HG02885 (cell line): ENCODE measurements around the gene CHSY1.
A peak's percentile ranks its signal among the peaks of the same experiment; 100 is the strongest.

Experiments
- ATAC-seq: cut with Tn5 transposase; IDR thresholded peaks from one replicate; pipeline ENCODE4 v1.9.1; 2021; ENCODE audit warnings: mild to moderate bottlenecking; ENCODE audit not compliant: unreplicated experiment, poor library complexity

The CHSY1 gene

DNA sequence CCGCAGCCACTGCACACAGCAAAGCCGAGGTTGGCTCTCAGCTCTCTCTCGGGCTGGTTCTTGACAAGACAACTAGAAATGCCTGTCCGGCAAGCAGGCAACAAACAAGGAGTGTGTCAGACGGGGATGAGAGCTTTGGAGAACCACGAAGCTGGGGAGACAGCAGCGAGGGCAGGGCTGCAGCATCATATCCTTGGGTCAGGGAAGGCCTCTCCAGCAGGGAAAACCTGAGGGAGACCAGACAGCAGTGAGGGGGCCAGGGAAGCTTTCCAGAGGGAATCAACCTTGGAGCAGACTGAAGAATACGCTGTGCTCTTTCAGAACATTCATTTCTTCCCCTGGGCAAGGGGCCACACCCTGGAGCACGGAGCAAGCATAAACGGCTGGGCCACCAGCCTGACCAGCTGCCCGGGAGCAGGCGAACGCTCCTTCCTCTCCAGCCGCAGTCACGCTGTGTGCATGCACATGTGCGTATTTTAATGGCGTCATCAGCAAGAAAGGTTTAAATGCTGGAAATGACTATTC lies 58.7 kb downstream of the CHSY1 start:
- no peak for ATAC-seq

DNA sequence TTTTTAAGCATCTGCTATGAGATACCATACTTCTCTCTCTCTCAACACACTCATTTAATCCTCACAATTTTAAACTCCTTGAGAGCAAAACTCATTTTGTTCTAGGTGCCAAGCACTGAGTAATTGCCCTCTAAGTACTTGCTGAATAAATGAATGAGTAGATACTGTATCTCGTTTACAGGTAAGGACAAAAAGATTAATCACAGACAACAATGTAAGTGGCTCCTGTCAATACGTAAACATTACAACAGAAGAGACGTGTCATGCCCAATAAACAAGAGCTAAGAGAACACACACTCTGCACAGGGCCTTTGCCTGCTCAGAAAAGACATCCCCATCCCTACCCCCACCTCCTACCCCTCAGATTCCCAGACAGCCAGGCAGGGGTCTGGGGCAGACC lies 59.8 kb downstream of the CHSY1 start:
- ATAC-seq = no peak

DNA sequence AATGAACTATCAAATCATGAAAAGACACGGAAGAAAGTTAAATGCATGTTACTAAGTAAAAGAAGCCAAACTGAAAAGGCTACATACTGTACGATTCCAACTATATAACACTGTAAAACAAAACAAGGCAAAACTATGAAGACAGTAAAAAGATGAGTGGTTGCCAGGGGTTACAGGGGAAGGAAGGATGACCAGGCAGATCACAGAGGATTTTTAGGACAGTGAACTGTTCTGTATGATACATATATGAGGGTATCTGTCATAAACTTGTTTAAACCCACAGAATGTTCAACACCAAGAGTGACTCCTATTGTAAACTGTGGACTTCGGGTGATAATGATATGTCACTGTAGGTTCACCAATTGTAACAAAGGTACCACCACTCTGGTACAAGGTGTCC lies 60.6 kb downstream of the CHSY1 start:
- no peak for ATAC-seq

DNA sequence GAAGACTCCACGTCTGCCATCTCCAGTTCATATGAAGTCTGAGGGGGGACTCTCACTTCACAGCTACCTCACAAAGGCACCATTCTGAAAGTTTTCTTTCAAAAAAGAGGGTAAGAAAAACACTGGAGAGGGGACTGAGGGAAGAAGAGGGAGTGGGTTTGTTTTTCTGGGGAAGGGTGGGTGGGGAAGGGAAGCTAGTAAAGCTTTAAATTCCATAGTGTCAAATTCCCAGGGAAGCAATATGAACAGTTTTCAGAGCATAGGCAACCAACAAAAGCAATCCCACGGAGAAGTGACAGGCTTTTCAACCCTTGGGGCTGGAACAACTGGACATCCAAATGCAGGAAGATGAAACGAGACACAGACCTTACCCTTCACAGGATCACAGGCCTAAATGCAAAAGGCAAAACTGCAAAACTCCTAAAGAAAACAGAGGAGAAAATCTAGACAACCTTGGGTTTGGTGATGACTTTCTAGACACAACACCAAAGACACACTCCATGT lies 61.7 kb downstream of the CHSY1 start:
- no peak for ATAC-seq

DNA sequence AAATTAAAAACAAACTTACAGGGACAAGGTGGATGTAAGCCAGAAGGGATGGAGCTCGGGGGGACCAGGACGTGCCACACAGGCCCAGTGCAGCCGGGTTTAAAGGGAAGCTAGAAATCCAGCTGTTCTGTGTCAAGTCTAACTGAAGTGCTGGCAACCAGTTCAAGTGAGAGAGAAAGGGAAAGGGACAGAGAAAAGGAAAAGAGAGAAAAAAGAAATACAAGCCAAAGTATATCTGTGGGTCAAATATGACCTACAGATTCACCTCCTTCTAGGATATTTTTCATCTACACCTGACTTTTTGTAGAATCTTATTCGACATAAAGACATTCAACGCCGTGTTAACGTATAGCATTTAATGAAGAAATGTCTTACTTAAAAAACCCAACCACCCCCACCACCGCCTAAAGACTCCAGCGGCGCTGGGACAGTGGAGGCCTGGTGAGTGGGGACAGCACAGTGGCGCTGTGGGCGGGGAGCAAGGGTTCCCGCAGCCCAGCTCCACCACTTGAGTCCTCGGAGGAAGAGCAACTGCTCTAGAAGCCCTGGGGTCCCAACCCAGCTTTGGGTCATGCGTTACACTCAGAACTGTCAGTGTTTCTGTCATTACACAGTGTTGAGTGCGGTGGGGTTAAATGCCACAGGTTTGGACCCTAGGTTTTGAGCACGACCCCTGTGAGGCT lies 62.3 kb downstream of the CHSY1 start:
- no peak for ATAC-seq

DNA sequence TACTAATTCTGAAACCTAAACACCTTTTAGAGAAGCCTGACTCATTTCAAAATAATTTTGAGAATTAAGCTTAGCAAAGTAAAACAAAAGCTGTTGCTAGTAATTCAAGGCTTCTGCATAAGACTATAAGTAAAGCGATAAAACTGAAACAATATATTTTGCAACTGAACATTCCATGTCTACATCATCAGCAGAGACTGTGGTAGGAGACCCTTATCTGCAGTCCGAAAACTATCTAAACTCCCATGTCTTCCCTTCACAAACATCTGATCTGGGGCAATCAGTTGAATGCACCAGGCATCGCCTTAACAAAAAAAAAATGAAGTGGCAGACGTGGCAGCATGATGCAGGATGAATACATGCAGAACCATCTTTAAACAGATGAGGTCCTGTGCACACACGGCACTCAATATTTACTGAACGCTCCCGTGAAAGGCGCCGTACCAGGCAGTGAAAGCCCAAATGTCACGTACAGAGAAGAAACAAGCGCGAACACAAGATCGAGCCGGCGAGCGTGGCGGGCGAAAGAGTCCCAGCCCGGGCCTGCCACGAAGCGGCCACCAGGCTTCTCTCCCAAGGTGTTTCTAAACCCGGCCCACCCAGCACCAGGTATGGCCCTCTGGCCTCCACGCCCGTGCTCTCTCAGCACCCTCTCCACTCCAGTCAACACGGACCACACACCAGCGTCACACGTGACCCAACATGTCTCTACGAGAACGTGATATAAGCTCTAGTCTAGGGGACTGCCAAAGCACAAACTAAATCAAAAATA lies 63.0 kb downstream of the CHSY1 start:
- ATAC-seq = peak; percentile 67

DNA sequence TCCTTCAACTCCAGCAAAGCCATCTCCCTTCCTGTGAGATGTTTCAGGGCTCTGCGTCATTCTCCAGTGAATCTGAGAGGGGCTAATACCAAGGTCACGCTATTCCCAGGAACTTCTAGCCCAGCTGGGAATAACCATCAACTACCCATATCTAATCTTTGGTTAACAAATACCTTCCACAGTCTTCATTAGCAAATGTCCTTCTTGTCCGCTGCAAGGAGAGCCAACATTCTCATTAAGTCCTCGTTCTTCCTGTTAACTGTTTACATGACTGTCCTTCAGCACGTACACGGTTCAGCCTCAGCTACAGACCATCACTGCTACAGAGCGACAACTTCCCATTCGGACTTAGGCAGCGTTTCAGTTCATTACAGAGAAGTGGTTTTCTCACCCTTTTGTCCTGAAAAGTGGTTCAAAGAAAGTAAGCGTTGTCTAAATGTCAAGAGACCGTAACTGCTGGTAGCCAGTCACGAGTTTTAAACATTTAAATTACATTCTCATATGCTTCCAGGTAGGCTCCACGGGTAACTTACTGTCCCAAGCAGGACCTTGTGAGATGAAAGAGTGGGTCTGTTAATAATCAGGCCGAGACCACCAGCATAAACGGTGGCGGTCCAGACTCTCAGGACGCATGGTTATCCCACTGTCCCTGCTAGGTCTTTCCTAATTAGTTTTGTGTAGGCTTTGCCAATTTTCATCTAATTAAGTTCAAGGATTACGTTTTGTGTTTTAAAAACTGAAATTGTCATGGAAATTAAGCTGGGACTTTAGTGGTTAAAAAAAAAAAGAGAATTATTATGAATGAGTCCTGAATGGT lies 63.8 kb downstream of the CHSY1 start:
- ATAC-seq = peak; percentile 87

DNA sequence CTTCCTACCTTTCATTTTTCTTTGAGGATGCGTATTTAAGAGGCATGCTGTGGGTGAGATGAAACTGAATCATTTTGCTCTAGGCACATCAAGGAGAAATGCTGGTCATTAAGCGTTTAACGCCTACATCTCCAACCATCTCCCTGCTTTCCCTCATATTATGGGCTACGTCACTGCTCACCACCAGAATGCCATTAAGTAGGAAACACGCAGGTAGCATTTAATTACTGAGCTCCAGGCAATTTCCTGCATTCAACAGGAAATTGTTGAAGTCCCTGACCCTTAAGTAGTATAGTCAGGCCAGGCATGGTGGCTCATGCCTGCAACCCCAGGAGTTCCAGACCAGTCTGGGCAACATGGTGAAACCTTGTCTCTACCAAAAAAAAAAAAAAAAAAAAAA lies 66.1 kb downstream of the CHSY1 start:
- ATAC-seq = no peak

DNA sequence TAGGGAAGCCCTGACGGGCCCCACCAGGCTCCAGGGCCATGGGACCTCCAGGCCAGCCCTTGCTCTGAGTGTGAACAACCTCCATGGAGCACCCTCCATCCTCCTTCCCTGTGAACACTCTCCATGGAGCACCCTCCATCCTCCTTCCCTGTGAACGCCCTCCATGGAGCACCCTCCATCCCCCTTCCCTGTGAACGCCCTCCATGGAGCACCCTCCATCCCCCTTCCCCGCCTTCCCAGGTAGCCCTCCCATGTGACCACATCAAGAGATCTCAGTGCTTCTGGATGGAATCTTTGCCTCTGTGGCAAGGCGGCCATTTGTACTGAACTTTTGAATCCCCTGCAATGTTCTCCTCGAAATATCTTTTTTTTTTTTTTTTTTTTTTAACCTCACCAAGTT lies 66.5 kb downstream of the CHSY1 start:
- ATAC-seq = no peak

DNA sequence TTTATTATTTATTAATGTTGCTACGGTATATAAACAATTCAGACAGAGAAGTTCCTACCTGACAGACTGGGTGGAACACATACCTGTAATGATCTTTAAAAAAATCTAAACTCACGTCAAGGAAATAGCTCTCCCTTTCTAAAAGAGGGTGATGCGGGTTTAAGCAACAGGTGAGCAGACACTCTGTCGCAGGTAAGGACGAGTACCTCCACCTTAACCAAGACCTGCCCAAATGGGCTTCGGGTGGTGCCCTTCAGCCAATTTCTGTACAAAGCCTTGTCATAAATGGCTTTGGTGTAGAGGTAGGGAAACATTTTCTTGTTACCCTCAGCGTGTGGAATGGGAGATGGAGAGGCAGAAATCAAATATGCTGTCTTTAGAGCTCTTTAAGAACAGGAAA lies 67.0 kb downstream of the CHSY1 start:
- no peak for ATAC-seq

DNA sequence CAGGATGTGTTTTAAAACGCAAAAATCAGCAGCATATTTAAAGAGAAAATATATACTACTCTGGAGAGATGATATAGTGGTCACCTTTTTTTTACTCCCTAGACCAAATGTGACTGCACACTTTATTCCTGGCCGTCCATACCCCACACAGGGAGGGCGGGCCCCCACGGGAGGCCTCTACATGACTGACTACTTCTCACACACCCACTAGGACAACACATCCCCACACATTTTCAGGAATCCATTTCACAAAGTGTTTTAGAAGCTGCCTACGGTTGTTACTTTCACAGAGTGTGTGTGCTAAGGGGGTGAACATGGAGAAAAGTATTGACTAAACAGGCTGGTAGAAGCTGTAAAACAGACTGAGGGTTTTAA lies 67.9 kb downstream of the CHSY1 start:
- ATAC-seq = no peak

DNA sequence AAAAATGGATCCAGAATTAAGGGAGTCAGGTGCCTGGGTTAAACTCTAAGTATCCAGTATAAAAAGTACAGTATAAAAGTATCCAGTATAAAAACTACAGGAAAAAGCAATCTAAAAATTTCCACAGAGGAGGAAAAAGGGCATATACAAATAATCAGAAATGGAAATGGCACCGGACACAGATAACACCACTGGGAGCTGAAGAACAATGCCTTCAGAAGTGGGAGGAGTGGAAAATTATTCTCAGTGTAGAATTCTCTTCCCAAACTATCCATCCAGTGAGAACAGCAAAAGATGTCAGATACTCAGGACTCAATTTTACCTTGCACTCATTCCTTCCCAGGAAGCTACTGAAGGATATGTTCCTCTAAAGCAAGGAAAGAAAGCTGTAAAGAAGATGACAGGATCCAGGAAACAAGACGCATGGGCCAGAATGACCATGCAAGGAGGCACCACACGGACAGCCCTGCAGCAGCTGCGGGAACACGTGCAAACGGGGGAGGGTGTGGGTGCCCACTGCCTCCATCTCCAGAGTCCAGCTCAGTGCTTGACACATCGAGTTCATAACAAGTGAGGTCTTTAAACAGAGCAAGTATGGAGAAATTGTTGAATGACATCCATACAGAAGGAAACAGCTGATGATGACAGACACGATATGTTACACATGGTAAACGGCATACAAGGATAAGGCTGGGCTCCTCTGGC lies 68.5 kb downstream of the CHSY1 start:
- ATAC-seq = no peak

DNA sequence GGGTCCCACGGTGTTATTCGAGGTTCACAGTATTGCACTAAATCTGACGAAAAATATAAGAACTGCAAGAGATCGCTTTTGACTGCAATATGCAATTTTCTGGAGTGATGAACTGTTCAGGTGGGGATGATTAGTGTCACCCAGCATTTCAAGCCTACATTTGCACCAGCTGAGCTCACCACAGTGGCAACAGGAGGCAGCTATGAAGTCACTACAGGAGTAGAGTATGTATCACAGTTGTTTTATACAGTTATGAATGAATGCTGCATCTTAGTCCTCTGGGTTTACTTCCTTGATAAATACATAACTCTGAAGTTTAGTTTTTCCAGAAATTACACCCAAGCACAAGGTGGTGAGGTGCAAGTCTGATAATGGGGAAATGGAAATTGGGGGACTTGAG lies 69.6 kb downstream of the CHSY1 start:
- no peak for ATAC-seq

DNA sequence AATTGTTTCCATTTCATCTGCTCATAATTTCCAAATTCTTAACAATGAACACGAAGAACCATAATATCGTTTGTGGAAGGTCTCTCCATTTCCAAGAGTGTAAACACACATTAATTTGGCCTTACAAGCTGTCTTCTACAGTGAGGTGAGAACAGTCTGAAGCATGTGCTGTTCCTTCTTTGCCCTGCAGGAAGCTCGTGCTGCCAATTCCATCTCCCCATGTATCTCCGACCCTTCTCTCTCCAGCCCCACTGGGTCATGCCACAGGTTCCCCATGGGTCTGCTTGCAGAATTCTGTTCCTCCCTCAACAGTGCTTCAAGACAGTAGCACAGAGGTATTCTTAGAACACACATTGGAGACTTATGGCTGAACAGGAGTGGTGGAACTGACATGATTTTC lies 70.5 kb downstream of the CHSY1 start:
- ATAC-seq = no peak

DNA sequence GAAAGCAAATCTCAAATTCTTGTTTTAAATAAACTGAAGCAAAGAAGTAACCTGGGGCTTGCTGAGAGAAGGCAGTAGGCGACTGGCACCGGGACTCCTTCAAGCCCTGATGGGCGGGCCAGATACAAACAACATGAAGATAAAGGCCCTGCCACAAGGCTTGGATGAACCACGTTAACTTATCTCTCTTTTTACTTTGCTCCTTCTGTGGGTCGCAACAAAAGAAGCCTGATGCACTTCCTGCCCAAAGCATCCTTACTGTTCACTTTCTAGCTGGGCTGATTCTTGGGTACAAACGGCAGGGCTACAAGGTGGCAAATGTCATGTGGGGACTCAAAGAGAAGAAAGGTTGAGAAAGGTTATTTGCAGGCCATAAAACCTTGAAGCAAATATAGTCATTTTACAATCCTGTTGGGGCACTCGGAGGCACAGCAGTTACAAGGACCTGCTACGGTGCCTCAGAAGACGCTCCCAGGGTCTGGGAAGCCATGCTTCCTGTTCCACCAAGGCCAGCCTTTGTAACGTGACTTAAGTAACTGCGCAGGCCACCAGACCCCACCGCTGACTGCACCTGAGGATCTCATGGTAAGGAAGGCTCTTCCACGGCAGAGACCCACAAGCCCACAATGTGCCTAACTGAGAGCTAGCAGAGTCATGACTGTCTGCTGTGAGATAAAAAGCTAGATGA lies 71.1 kb downstream of the CHSY1 start:
- no peak for ATAC-seq

DNA sequence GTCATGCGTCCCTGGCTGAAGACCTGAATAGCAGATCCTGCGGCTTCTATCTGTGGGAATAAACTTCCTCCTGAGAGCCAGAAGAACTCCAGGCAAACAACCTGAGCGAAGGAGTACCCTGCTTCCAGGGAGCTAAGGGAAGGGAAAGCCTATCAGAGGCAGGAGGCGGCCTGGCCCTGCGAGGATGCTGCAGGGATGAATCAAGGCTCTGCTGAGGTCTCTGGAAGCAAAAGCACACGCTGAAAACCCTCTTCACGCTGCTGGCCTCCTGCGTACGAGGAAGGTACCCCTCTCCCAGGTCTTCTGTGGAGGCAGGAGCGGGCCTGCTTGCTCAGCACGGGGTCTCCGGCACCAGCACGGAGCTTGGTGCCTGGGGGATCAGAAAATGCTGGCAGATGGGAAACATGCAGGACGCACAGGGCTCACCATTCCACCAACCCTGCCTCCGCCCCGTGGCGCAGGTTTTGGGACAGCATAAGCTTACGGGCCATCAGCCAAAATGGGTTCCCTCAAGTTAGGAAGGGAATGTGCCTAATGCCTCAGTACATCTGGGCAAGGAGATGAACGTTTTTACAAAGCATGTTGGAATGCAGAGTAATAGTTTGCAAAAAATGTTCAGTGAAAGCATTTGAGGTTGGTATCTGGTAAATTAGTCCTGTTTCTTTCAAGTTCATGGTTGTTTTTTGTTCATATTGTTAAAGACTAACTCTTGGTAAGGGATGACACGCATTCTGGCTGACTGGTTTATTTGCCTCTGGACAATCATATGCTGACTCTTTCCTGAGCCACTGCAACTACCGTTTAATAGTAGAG lies 72.3 kb downstream of the CHSY1 start:
- no peak for ATAC-seq

DNA sequence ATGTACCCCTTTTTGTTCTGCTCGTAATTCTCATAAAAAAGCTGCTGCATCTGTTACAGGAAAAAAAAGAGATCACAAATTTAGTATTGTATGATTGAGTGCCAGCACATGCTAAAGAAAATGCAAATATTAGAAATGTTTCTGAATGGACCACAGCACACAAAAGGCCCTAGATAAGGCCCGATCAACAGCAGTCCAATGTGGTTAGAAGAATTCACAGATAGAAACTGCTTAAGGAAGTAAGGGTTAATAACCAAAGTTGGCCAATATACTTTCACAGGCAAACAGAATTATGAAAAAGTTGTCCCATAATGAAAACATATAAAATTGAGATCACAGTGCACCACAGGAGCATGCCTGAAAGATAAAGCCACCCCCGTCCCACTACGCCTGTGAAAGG lies 72.9 kb downstream of the CHSY1 start:
- ATAC-seq = no peak

DNA sequence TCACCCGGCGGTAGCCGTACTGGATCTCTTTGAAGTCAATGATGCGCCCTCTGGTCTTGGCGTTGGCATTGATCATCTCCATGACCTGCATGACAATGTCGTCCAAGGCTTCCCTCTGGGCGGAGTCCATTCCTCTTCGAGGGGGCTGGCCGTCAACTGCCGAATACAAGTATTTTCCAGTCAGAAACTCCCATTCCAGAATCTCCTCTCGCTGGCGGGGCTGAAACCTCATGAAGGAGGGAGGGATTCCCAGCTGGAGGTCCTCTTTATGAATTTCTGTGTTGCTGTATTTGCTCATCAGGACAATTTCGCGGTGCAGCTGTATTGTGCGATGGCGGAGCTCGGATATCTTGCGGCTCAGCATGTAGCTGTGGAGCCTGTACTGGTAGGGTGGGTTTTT lies 73.4 kb downstream of the CHSY1 start:
- no peak for ATAC-seq

DNA sequence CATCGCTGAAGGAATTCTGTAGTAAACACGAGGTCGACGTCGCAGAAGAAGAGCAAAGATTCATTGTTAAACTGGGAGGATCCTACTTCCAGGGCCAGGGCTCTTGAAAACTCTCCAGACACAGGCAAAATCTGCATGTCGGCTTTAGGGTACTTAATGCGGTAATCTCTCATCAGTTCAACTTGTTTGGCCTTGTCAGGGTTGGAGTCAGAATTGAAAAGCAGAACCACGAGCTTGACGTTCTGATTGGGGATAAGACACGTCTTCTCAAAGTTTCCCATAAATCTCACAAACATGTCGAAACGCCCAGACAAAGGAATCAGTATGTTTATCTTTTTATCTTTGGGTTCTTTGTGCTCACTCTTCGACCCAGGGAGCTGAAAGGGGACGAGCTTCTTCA lies 74.0 kb downstream of the CHSY1 start:
- ATAC-seq = no peak
